Suprapubic skin (tissue), 3 donors: Measurements from ENCODE around the gene STX2.
"Not testable (repeated sequence)": the region's sequence is repeated elsewhere in the genome, so short reads cannot be mapped to it uniquely, and the experiment has no call there.

Source experiments
- EP300 ChIP-seq: sonication (generic); formaldehyde crosslinking; IDR thresholded peaks from one replicate; pipeline ENCODE4 v1.6.1; 2017; ENCODE audit warnings: antibody characterized with exemption
- POLR2A ChIP-seq, 2 donors: fragments of 450-650 bp; IDR thresholded peaks; one replicate each; pipeline ENCODE4 v1.6.1; 2017; ENCODE audit warnings: antibody characterized with exemption in 2 of 2, mild to moderate bottlenecking in 2 of 2, moderate library complexity in 2 of 2
- TF ChIP-seq, protein P1 (sequence below), 2 donors: fragments of 200-600 bp in 1 of 2; fragments of 450-650 bp in 1 of 2; sonication (generic) in 1 of 2; IDR thresholded peaks; one replicate each; pipeline ENCODE4 v1.5.1; 2016 to 2019; ENCODE audit warnings: antibody characterized with exemption in 2 of 2, mild to moderate bottlenecking in 1 of 2, moderate library complexity in 1 of 2

DNA sequence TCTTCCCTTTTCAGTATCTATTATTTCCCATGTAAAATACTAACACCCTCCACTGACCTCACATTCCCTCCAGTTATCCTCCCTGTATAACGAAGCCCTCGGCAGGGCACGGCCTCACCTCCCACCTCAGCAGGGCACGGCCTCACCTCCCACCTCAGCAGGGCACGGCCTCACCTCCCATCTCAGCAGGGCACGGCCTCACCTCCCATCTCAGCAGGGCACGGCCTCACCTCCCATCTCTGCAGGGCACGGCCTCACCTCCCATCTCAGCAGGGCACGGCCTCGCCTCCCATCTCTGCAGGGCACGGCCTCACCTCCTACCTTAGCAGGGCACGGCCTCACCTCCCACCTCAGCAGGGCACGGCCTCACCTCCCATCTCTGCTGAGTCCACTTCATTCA lies 56.8 kb downstream of the STX2 start:
- TF ChIP-seq, protein P1, sequence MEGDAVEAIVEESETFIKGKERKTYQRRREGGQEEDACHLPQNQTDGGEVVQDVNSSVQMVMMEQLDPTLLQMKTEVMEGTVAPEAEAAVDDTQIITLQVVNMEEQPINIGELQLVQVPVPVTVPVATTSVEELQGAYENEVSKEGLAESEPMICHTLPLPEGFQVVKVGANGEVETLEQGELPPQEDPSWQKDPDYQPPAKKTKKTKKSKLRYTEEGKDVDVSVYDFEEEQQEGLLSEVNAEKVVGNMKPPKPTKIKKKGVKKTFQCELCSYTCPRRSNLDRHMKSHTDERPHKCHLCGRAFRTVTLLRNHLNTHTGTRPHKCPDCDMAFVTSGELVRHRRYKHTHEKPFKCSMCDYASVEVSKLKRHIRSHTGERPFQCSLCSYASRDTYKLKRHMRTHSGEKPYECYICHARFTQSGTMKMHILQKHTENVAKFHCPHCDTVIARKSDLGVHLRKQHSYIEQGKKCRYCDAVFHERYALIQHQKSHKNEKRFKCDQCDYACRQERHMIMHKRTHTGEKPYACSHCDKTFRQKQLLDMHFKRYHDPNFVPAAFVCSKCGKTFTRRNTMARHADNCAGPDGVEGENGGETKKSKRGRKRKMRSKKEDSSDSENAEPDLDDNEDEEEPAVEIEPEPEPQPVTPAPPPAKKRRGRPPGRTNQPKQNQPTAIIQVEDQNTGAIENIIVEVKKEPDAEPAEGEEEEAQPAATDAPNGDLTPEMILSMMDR (IDR thresholded peaks at IDR 0.05), result not testable (repeated sequence)
- not testable (repeated sequence) for TF ChIP-seq EP300; POLR2A (IDR thresholded peaks at IDR 0.05)
